ENCODE measurements around the gene RPS10. TPM values are rescaled to one million over a fixed set of nuclear protein-coding genes. Genes with fewer than 3 reads are reported as not detected.
"Not testable (repeated sequence)": the region's sequence is repeated elsewhere in the genome, so short reads cannot be mapped to it uniquely, and the experiment has no call there.

Gene RPS10
- total and polyA plus RNA-seq, 2 donors (not counting 3 experiments of a cell fraction or from before 2014, with no cell fraction given) = 1,416 to 5,496 TPM

GRCh38 chr6:34373511-34373910 is 52.4 kb downstream of the RPS10 start:
- H3K4me2 ChIP-seq (ENCODE audit: insufficient read depth, low read length) = no peak overlapping the region
- no peak for FAIRE-seq
- no peak overlapping the region for H2AFZ ChIP-seq (ENCODE audit: low read depth, low read length)
- peaks cover 75% of the 10 kb centered on the region for H3K79me2 ChIP-seq (ENCODE audit: control insufficient read depth, insufficient read depth, low read length)
- no peaks in the 10 kb centered on the region for H3K27me3 ChIP-seq (ENCODE audit: control insufficient read depth in 2 of 2, insufficient read depth in 2 of 2, low read length in 2 of 2)
- H3K27ac ChIP-seq (ENCODE audit: insufficient read depth, low read depth, low read length) = no peak overlapping the region
- intact Hi-C loops (cut with micrococcal nuclease) (no loop called here), dilution Hi-C loops (cut with MboI; ENCODE audit: extremely low pct_ligation_motif_present, low sequenced_read_pairs) (no loop called here)
- peaks cover 23% of the 10 kb centered on the region for H3K4me1 ChIP-seq (ENCODE audit: control insufficient read depth, extremely low read depth, insufficient read depth, low read length)
- ChIA-PET POLR2A (no interaction called here), CTCF (interaction anchor here (1.0 kb wide), 1 partner anchor 124 kb away, joined by 3 read pairs; no protein-coding TSS in a partner anchor)
- no peak overlapping the region for H3K4me3 ChIP-seq (replicated peaks in 1 of 3; ENCODE audit: insufficient read depth in 1 of 3, low read depth in 1 of 3, low read length in 3 of 3)
- BruUV-seq (replicated peaks) = no TSS peak
- no peak for DNase-seq (ENCODE audit: low read depth, low spot score)
- H4K20me1 ChIP-seq (replicated peaks; ENCODE audit: control insufficient read depth, extremely low read depth, insufficient read depth, low read length) = peaks cover 7% of the 10 kb centered on the region
- H3K9me3 ChIP-seq (replicated peaks; ENCODE audit: control insufficient read depth, insufficient read depth, low read length) = no peaks in the 10 kb centered on the region
- no peaks in the 10 kb centered on the region for H3K36me3 ChIP-seq (ENCODE audit: control insufficient read depth in 2 of 2, extremely low read depth in 1 of 2, insufficient read depth in 2 of 2, low read length in 2 of 2)
- H3K9ac ChIP-seq (replicated peaks; ENCODE audit: extremely low read depth, insufficient read depth, low read length) = no peak overlapping the region
- H3K9me1 ChIP-seq (replicated peaks; ENCODE audit: control insufficient read depth, extremely low read depth, insufficient read depth, low read length) = no peaks in the 10 kb centered on the region
- TF ChIP-seq POLR2AphosphoS5 (IDR thresholded peaks at IDR 0.05; ENCODE audit: insufficient read depth, low read depth, low read length) (no peak), GATA2 (IDR thresholded peaks at IDR 0.05; ENCODE audit: insufficient read depth, insufficient read length, low read depth, low read length) (no peak)

GRCh38 chr6:34371865-34372264 is 54.0 kb downstream of the RPS10 start:
- POLR2A ChIA-PET; H3K4me3 ChIP-seq (replicated peaks in 1 of 3; ENCODE audit: insufficient read depth in 1 of 3, low read depth in 1 of 3, low read length in 3 of 3); dilution Hi-C loops (cut with MboI; ENCODE audit: extremely low pct_ligation_motif_present, low sequenced_read_pairs); H4K20me1 ChIP-seq (replicated peaks; ENCODE audit: control insufficient read depth, extremely low read depth, insufficient read depth, low read length); H3K9me1 ChIP-seq (replicated peaks; ENCODE audit: control insufficient read depth, extremely low read depth, insufficient read depth, low read length); FAIRE-seq; H3K9ac ChIP-seq (replicated peaks; ENCODE audit: extremely low read depth, insufficient read depth, low read length); H3K27ac ChIP-seq (ENCODE audit: insufficient read depth, low read depth, low read length); BruUV-seq (replicated peaks); DNase-seq (ENCODE audit: low read depth, low spot score); intact Hi-C loops (cut with micrococcal nuclease); CTCF ChIA-PET; H3K4me2 ChIP-seq (ENCODE audit: insufficient read depth, low read length); H2AFZ ChIP-seq (ENCODE audit: low read depth, low read length); H3K9me3 ChIP-seq (replicated peaks; ENCODE audit: control insufficient read depth, insufficient read depth, low read length); H3K36me3 ChIP-seq (ENCODE audit: control insufficient read depth in 2 of 2, extremely low read depth in 1 of 2, insufficient read depth in 2 of 2, low read length in 2 of 2); H3K27me3 ChIP-seq (ENCODE audit: control insufficient read depth in 2 of 2, insufficient read depth in 2 of 2, low read length in 2 of 2): not testable (repeated sequence)
- Histone ChIP-seq H3K4me1 (ENCODE audit: control insufficient read depth, extremely low read depth, insufficient read depth, low read length) (peaks cover 23% of the 10 kb centered on the region), H3K79me2 (ENCODE audit: control insufficient read depth, insufficient read depth, low read length) (peaks cover 72% of the 10 kb centered on the region)

Data from endothelial cell of umbilical vein (primary cell).